Effector CD8-positive, alpha-beta T cell (primary cell): ENCODE measurements around the gene BACE1.
A peak's percentile ranks its signal among the peaks of the same experiment; 100 is the strongest.
"Not testable (repeated sequence)": the region's sequence is repeated elsewhere in the genome, so short reads cannot be mapped to it uniquely, and the experiment has no call there.

ENCODE experiments used
- DNase-seq: peaks from one replicate; lab custom pipeline; 2025; lab: John Stamatoyannopoulos, UW
- total RNA-seq, 4 experiments: gene quantifications; one replicate each; lab custom pipeline; 2026; lab: John Stamatoyannopoulos, UW

BACE1 gene
- 0.19 to 4.2 (median 1.9) reads per million in 4 experiments for total RNA-seq

DNA sequence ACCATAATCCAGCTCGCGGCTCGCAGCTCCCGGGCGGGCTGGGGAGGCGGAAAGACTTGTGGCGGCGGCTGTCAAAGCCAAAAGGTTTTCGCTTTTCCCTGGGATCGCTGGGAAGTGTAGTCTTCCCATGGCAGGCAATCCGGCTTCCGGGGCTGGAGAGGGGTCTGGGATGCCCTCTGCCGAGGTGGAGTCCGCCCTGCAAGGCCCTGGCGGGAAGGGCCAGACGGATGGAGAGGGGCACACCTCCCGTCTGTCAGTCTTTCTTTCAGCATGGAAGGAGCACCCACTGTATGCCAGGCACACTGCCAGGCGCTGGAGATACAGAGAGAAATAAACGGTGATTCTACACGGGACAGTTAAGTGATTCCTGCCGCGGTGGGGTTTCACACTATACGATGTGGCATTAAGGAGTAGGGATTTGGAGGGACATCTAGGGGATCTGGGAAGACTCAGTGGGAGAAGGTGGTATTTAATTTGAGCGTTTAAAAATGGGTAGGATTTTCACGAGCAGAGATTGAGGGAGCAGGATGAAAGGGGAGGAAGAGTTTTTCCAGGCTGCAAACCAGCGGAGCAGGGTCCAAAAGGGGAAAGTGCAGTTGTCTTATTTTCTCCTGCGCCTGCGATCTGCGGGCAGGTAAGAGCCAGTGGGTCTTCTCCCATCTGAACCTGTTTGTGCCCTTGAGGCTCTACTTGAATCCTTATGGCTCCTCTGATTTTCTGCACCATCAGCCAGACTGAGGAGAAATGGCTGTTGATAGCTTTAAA lies at the start of gene BACE1:
TSS of gene BACE1 (minus strand) at position 60 of the 765 bp plus-strand sequence. CDS start 461 bp downstream, outside the sequence.
- DNase-seq: no peak

DNA sequence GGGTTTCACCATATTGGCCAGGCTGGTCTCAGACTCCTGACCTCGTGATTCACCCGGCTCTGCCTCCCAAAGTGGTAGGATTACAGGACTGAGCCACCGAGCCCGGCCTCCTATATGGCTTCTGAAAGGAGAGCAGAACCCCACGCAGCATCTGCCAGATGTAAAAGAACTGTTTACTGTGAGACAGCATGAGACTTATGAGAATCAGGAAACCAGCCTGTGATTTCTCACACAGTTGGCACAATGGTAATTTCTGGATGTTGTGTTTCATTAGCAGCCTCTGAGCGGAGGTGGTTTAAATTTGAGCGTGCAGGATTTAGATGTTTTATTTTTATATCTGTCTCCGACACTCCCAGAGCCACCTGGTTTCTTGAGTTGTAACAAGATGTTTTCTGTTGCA lies 45.4 kb upstream of the BACE1 start:
- no peak for DNase-seq

DNA sequence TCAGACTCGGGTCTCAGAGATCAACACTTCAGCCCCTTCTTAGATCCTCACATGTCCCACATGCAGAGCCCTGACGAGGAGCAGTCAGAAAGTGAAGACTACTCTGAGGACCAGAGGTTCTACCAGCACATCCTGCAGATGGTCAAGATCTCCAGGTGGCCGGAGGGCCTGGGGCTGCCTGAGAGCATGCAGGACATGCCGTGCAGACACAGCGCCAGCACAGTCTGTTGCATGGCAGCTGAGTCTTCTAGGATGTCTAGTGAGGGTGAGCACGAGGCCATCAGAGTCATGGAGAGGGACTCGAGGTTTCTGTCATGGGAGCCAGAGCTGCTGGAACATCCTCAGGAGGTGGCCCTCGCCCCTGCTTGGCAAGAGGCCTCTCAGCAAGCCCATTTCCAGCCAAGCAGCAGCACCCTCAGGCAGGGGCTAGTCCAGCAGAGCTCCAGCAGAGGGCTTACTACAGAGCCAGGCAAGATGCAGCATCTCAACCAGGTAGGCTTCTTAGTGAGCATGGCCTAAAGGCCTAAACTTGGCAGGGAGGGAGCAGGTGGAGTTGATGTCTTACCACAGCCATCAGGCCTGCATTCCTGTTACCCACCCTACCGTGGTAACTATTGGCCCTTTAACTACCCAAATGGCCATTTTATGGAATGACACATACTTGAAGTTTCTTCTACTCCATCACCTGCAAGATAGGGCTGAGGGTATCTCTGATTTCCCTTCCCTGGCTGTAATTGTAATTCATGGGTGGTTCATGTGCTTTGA lies 40.3 kb upstream of the BACE1 start:
- no peak for DNase-seq

DNA sequence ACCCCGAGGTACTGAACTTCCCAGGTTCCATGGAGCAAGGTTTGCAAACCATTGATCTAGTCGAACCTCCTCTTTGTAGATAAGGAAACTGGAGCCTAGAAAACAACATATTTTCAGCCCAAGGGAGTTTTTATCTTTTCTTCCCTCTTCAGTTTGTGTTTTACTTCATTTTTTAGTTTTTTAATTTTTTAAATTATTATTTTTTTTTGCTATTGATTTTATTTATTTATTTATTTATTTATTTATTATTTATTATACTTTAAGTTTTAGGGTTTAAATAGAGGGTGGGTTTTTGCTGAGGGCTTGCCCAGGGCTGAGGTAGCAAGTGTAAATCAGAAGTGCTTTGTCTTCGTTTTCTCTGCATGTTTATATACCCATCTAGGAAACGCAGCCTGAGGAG lies 38.5 kb upstream of the BACE1 start:
- DNase-seq: no peak

DNA sequence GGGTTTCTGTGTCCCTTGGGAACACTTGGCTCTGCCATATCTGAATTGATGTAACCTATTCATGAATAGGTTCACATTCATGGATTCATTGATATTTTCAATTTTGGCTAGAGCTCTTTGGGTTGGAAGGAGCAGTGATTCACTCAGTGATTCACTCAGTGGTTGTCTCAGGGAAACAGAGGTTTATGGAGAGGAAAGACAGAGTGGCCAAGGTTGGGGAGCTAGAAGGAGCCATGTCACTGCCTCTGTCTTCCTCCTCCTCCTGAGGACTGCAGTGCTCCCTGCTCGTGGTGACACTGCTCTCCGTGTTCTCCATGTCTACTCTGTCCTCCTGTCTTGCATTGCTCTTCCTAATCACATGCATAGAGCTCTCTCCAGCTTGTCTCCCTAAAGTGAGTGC lies 29.0 kb upstream of the BACE1 start:
- DNase-seq: no peak

DNA sequence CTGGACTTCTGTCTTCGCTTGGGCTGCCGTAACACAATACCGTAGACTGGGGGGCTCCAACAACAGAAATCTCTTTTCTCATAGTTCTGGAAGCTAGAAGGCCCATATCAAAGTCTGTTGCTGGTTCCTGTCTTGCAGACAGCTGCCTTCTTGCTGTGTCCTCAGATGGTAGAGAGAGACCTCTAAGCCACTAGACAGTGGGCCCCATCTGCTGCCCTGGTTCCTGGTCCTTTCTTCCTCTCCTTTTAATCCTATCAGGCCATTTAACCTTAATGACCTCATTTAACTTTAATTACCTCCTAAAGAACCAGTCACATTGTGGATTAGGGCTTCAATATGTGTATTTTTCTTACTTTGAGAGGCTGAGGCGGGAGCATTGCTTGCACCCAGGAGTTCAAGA lies 21.0 kb upstream of the BACE1 start:
- DNase-seq: no peak

DNA sequence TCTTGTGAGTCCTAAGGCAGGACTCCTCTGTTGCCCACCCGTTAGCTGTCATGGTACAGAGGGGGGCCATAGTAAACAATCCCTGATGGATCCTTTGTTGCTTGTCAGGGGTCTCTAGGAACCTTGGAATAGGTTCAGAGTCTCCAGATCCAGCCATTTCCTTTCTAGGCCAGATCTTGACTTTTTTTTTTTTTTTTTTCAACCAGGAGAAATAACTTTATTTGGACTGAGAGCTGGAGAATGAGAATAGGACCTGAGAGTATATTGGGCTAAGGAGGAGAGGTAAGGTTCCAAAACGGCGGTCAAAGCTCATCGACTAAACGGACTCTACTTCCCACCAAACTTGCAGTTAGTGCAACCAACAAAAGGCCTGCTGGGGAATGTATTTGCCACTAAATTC lies 19.3 kb upstream of the BACE1 start:
- DNase-seq: no peak

DNA sequence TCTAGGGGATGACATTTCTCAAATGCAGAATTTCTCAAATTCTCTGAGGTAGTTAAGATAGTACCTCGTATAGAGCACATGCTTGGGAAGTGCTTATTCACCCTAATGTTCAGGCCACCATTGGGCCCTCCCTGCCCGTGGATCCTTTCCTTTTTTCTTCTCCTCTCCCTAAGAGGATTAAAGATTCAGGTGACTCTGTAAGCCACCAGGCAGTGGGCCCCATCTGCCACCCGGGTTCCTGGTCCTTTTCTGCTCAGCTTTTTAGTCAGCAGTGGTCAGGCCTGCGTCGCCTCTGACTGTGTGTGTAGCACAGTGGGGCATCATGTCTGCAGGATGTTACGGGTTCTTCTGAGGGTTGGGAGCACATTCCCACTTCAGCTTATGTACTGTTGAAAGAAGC lies 18.8 kb upstream of the BACE1 start:
- DNase-seq: no peak

DNA sequence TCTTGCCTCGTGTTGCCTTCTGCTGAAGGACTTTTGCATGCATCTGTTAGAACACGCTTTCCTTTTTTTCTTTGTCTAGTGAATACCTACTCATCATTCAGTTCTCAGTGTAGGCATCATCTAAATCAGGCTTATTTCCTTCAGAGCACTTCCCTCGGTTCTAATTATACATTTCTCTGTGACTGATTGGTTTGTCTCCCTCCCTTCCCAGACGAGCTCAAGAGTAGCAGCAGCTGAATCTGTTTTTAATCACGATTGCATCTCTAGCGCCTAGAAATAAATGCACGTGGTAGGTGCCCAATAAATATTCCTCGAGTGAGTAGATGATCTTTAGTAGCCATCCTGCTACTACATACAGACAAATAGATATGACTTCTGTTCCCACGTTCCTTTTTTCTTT lies 17.9 kb upstream of the BACE1 start:
- no peak for DNase-seq

DNA sequence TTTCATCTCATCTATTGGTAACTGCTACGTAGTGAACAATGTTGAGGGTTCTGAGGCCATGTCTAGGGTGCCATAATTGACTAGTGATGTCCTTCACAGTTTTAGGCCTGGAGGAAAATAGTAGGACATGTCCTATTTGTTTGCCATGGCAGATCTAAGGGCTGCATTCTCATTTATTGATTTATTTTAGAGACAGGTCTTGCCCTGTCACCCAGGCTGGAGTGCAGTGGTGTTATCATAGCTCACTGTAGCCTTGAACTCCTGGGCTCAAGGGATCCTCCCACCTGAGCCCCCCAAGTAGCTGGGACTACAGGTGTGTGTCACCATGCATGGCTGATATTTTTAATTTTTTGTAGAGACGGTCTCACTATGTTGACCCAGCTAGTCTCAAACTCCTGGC lies 16.8 kb upstream of the BACE1 start:
- DNase-seq: no peak

DNA sequence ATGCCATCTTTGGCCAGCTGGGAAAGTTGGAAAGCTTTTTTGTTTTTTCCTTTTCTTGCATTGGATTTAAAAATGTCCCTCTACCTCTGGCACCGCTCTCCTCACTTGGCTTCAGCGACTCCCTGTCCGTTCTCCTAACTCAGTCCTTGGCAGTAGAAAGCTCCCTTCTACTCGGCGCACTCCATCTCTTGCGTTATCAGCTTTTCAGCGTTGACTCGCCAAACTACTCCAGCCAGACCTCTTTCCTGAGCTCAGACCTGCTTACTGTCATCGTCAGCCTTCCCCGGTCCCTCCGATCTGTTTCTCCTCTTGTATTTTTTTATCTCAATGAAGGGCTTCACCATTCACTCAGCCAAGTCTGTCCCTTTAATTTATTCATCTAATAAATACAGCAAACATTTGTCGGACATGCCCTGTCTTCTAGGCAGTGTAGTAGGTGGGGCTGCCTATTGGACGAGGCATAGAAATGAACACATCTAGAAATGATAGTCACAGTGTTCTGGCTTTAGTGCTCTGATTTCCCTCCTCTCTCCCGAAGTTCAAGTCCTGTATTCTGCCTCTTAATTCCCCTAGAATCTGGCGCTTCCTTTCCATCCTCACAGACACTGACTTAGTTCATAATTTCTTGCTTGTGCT lies 12.4 kb upstream of the BACE1 start:
- DNase-seq: no peak

DNA sequence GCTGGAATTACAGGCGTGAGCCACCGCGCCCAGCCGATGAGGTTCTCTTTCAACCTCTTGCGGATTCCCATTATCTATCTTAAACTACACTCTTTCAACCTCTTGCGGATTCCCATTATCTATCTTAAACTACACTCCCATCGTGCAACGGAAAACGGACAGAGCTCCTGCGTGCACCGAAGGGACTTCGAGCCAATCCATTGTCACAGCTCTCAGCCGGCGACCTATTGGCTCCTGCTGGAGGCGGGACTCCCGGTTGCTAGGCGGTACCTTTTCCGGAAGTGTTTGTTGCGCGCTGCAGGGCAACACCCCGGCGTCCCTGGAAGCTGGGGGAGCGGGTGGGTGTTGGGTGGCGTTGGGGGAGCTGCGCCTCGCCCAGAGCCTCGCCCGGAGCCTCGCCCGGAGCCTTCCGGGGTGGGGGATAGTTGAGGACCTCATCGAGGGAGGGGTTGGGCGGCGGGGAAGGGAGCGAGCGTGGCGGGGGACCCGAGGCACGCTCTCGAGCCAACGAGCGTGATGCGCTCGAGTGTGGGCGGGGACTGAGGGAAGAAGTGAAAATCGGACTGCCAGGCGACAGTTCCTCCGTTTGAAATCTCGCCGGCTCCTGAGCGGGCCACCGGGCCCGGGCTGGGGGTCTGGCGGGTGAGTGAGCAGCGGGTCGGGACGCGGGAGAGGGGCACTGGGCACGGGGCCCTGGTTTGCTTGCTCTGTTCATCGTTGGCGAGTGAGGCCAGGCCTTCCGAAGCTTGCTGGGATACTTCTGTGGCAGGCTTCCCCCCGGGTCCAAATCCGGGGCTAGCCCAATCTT lies 11.7 kb upstream of the BACE1 start, which contains the start of gene CEP164:
TSS of gene CEP164 (plus strand) at position 288 of the 808 bp plus-strand sequence. CDS start 10,733 bp downstream, outside the sequence.
- DNase-seq: peak; percentile 87

DNA sequence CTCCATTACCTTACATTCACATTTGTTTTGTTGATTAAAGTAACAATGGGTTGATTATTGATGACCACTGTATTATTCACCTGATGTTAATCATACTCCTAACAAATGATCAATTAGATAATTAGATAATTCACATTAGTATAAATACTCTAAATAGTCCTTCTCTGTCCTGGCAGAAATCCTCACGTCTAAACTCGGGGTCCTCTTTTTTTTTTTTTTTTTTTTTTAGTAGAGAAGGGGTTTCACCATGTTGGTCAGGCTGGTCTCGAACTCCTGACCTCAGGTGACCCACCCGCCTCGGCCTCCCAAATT lies 11.2 kb upstream of the BACE1 start:
- DNase-seq: not testable (repeated sequence)

DNA sequence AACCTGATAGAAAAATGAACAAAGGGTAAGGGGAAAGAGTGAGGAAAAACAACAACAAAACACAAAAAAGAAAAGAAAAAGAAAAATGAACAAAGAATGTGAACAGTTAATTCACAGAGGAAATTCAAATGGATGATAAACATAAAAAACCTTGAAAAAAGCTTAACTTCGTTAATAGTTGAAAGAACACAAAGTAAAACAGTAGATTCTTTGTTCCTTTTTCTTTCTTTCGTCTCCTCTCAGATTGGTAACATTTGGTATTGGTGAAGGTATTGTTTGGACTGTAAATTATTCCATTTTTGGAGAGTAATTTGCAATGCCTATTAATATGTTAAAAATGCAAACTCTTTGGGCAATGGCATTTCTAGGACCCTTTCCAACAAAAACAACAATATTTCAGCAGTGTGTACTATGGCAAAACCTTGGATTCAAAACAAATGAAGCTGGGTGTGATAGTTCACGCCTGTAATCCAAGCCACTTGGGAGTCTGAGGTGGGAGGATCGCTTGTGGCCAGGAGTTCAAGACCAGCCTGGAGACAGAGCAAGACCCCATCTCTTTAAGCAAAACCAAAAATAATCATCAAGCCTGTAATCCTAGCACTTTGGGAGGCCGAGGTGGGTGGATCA lies 3.3 kb upstream of the BACE1 start:
- no peak for DNase-seq

DNA sequence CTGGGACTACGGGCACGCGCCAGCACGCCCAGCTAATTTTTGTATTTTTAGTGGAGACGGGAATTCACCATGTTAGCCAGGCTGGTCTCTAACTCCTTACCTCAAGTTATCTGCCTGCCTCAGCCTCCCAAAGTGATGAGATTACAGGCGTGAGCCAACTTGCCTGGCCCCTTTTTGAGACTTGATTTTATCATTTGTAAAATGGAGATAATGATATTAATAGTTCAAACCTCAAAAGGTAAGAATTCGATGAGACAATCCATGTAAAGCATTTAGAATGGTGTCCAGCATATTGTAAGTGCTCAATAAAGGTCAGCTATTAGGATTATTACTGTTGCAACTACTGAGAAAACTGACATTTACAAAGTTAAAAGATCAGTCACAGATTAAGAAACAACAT lies 2.7 kb upstream of the BACE1 start:
- DNase-seq: no peak

DNA sequence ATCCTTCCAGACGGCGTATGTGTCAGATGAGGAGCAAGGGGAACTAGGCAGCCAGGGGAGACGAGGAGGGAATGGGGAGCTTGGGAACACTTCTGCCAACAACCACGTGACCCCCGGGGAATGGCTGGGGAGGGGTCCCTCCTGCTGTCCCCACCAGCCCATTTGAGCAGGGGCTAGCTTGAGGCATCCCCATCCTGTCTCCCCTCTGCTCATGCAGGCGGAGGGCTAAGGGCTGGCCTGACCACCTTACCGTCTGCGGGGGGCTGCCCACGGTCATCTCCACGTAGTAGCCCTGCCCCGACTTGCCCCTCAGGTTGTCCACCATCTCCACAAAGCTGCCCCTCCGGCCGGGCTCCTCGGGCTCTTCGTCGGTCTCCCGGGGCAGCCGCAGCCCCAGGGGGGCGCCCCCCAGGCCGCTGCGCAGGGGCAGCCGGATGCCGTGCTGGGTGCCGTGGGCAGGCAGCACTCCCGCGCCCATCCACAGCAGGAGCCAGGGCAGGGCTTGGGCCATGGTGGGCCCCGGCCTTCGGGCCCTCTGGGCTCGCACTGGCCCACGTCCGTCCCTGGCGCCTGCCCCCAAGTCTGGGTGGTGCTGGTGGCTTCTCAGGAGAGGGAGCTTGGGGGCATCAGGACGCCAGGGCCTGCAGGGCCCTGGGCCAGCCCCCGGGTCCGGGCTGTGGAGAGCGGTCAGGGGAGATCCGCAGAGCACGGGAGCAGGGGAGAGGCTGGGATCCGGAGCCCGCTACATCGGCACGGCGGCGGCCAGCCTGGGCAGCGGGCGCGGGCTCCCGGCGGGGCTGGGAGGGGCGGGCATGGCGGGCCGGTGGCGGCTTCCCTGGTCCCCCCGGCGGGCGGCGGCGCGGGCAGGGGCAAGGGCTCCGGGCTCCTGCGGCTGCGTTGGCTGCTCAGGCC lies 515 bp downstream of the BACE1 start:
- DNase-seq: no peak

DNA sequence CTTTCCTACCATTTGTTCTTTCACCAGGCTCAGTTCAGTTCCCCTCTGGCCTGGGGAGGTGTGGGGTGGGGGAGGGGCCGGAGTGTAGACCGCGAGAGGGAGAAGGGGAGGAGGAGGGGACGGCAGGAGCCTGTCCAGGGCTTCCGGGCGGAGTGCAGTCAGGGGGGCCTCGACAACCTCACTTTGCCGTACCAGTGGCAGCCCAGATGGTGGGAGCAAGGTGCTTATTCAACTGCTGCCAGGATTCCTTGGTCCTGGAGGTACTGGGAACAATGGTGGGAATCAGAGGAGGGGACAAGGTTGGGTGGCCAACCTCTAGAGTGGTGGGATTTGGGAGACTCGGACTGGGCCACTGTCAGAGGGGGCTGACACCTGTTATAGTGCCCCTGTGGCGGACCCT lies 1.2 kb downstream of the BACE1 start:
- DNase-seq: no peak

DNA sequence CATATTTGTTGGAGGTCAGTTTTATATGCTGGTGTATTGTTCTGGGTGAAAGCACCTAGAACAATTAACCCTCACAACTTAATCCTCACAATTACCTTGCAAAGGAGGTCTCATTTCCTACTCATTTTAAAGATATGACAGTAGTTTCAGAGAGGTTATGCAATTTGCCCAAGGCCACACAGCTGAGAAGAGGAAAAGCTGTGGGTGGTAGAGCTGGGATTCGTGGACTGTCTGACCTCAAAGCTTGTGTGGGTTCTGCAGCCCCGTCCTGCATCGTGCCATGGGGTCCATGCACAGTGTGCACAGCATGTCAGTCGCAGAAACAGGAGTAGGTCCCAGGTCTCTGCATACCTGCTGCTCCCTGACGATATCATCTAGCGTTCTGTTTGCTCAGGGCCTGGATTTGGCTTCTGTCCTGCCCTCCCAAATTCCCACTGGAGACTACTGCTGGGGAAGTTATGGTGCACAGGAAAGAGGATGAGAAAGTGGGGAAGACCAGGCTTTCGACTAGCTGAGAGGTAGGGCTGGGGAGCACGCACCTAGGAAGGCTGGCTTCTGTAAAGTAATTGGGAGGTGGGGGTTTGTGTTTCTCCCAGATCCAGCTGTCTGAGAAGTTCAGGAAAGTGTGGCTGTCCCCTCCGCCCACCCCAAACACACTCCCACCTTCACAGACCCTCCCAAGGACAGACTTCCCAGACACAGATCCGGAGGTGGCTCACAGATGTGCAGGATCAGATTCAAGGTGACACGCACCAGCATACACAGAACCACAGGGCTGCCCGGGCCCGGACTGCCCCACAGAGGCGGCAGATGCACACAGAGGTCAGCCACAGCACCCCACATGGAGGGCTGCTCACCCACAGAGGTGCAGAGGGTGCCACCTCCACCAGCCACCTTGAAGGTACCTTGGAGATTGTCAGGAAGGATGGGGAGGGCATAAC lies 2.0 kb downstream of the BACE1 start:
- DNase-seq: no peak

DNA sequence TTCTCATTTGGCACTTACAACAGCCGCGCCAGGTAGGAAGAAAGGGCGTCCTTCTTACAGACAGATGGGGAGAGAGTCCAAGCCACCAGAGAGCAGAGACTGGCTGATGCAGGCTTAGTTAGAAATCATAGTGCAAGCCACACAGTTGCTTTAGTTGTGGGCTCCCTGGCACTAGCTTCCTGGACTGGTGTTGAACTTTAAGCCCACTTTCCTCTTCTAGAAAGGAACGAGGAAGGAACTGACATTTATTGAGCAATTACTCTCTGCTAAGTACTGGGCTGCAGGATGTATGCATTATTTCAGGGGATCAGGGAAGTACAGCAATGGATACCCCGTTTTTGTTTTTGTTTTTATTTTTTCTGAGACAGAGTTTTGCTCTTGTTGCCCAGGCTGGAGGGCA lies 3.0 kb downstream of the BACE1 start:
- DNase-seq: no peak
